Measurements from ENCODE around the gene ADAMTS6.

Gene ADAMTS6

GRCh38 chr5:65434122-65434521 lies 47.6 kb downstream of the ADAMTS6 start:
- Histone ChIP-seq H3K27ac (ENCODE audit: low read depth in 2 of 2, low read length in 2 of 2) (no peak overlapping the region), H3K27me3 (ENCODE audit: control insufficient read depth in 2 of 2, insufficient read depth in 2 of 2, low read length in 2 of 2) (no peaks in the 10 kb centered on the region), H3K4me3 (ENCODE audit: low read length in 2 of 2) (no peak overlapping the region), H3K36me3 (ENCODE audit: control insufficient read depth in 2 of 2, insufficient read depth in 2 of 2, low read length in 2 of 2) (no peaks in the 10 kb centered on the region), H3K9ac (ENCODE audit: low read depth in 1 of 2, low read length in 2 of 2) (no peak overlapping the region), H3K4me1 (ENCODE audit: control insufficient read depth in 2 of 2, insufficient read depth in 2 of 2, low read length in 2 of 2) (no peaks in the 10 kb centered on the region), H3K9me3 (ENCODE audit: control insufficient read depth in 2 of 2, low read length in 2 of 2) (no peaks in the 10 kb centered on the region)

DNA sequence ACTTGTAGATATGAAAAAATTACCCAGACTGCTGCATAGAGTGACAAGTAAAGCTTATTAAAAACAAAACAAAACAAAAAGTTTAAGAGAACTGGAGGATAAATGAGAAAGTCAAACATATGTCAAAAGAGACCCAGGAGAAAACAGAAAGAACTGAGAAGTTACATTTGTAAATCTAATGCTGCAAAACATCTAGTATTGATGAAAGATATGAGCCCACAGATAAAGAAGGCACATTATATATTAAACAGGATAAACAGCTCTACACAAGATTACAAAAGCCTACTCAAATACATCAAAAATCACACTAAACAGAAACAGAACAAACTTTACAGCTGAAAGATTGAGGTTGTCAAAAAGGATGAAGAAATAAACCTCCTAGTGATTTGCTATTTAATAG lies 55.1 kb downstream of the ADAMTS6 start:
- H3K27ac ChIP-seq (ENCODE audit: low read depth in 2 of 2, low read length in 2 of 2): no peak overlapping the region
- no peaks in the 10 kb centered on the region for H3K36me3 ChIP-seq (ENCODE audit: control insufficient read depth in 2 of 2, insufficient read depth in 2 of 2, low read length in 2 of 2)
- H3K9me3 ChIP-seq (ENCODE audit: control insufficient read depth in 2 of 2, low read length in 2 of 2): no peaks in the 10 kb centered on the region
- no peaks in the 10 kb centered on the region for H3K4me1 ChIP-seq (ENCODE audit: control insufficient read depth in 2 of 2, insufficient read depth in 2 of 2, low read length in 2 of 2)
- no peaks in the 10 kb centered on the region for H3K27me3 ChIP-seq (ENCODE audit: control insufficient read depth in 2 of 2, insufficient read depth in 2 of 2, low read length in 2 of 2)
- no peak overlapping the region for H3K4me3 ChIP-seq (ENCODE audit: low read length in 2 of 2)
- H3K9ac ChIP-seq (ENCODE audit: low read depth in 1 of 2, low read length in 2 of 2): no peak overlapping the region

DNA sequence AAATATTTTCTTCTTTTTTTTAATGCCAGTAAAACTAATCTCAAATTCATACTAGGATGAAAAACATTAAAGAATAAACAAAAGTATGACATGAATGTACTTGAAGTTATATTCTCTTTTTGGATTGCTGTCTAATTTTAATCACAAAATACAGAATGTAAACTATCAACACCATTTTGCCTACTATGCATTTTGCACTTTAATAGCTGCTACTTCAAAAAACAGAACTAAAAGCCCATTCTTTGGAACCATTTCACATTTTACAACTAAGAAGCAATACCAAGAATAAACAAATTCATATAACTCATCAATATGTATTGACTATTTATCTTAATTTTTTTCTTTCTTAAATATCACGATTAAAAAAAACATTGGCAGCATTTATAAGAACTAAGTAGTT lies 58.1 kb downstream of the ADAMTS6 start:
- Histone ChIP-seq H3K36me3 (ENCODE audit: control insufficient read depth in 2 of 2, insufficient read depth in 2 of 2, low read length in 2 of 2) (no peaks in the 10 kb centered on the region), H3K9ac (ENCODE audit: low read depth in 1 of 2, low read length in 2 of 2) (no peak overlapping the region), H3K9me3 (ENCODE audit: control insufficient read depth in 2 of 2, low read length in 2 of 2) (no peaks in the 10 kb centered on the region), H3K4me3 (ENCODE audit: low read length in 2 of 2) (no peak overlapping the region), H3K27me3 (ENCODE audit: control insufficient read depth in 2 of 2, insufficient read depth in 2 of 2, low read length in 2 of 2) (no peaks in the 10 kb centered on the region), H3K4me1 (ENCODE audit: control insufficient read depth in 2 of 2, insufficient read depth in 2 of 2, low read length in 2 of 2) (no peaks in the 10 kb centered on the region), H3K27ac (ENCODE audit: low read depth in 2 of 2, low read length in 2 of 2) (no peak overlapping the region)

DNA sequence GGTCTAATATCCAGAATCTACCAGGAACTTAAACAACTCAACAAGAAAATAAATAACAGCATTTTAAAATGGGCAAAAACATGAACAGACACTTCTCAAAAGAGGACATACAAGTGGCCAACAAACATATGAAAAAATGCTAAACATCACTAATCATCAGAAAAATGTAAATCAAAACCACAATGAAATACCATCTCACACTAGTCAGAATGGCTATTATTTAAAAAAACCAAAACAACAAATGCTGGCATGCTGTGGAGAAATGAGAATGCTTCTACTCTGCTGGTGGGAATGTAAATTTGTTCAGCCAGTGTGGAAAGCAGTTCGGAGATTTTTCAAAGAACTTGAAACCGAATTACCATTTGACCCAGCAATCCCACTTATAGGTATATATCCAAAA lies 63.1 kb downstream of the ADAMTS6 start:
- no peaks in the 10 kb centered on the region for H3K4me1 ChIP-seq (ENCODE audit: control insufficient read depth in 2 of 2, insufficient read depth in 2 of 2, low read length in 2 of 2)
- H3K27me3 ChIP-seq (ENCODE audit: control insufficient read depth in 2 of 2, insufficient read depth in 2 of 2, low read length in 2 of 2): no peaks in the 10 kb centered on the region
- no peak overlapping the region for H3K4me3 ChIP-seq (ENCODE audit: low read length in 2 of 2)
- H3K9me3 ChIP-seq (ENCODE audit: control insufficient read depth in 2 of 2, low read length in 2 of 2): no peaks in the 10 kb centered on the region
- no peak overlapping the region for H3K9ac ChIP-seq (ENCODE audit: low read depth in 1 of 2, low read length in 2 of 2)
- no peaks in the 10 kb centered on the region for H3K36me3 ChIP-seq (ENCODE audit: control insufficient read depth in 2 of 2, insufficient read depth in 2 of 2, low read length in 2 of 2)
- H3K27ac ChIP-seq (ENCODE audit: low read depth in 2 of 2, low read length in 2 of 2): no peak overlapping the region

DNA sequence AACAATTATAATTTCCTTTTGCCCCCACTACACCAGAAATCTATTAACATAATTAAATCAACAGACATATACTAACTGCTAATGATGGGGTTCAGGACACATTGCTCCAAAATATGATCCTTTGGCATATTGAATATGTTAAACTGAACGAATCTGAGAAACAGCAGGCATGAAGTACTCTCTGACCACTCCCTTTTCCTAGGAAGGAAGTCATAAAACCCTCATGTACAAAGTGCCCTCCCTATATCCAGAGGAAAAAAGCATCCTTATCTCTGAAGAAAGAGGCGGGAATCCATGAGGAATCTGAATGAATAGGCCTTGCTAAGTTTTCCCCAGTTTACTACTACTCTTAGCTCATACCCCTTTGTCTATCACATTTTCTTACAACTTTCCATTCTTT lies 67.9 kb downstream of the ADAMTS6 start:
- H3K9me3 ChIP-seq (ENCODE audit: control insufficient read depth in 2 of 2, low read length in 2 of 2): no peaks in the 10 kb centered on the region
- no peak overlapping the region for H3K27ac ChIP-seq (ENCODE audit: low read depth in 2 of 2, low read length in 2 of 2)
- H3K36me3 ChIP-seq (ENCODE audit: control insufficient read depth in 2 of 2, insufficient read depth in 2 of 2, low read length in 2 of 2): no peaks in the 10 kb centered on the region
- H3K9ac ChIP-seq (ENCODE audit: low read depth in 1 of 2, low read length in 2 of 2): no peak overlapping the region
- no peaks in the 10 kb centered on the region for H3K4me1 ChIP-seq (ENCODE audit: control insufficient read depth in 2 of 2, insufficient read depth in 2 of 2, low read length in 2 of 2)
- no peaks in the 10 kb centered on the region for H3K27me3 ChIP-seq (ENCODE audit: control insufficient read depth in 2 of 2, insufficient read depth in 2 of 2, low read length in 2 of 2)
- no peak overlapping the region for H3K4me3 ChIP-seq (ENCODE audit: low read length in 2 of 2)

DNA sequence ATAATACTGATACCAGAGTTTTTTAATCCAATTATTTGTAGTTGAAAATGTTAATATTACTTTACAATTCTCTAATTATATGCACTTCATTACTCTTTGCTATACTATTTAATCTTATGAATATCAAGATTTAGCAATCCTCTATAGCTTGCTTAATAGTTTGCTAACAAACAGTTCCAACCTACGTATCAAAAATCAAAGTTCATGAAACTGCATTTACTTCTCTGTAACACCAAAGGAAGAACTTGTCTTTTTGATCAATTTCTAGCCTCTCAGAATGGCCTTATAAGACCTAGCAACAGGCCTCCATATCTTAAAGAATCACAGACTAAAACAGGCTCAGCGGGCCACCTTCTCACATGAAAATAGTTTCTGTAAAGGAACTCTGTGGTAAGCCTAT lies 68.9 kb downstream of the ADAMTS6 start:
- Histone ChIP-seq H3K9me3 (ENCODE audit: control insufficient read depth in 2 of 2, low read length in 2 of 2) (no peaks in the 10 kb centered on the region), H3K4me1 (ENCODE audit: control insufficient read depth in 2 of 2, insufficient read depth in 2 of 2, low read length in 2 of 2) (no peaks in the 10 kb centered on the region), H3K36me3 (ENCODE audit: control insufficient read depth in 2 of 2, insufficient read depth in 2 of 2, low read length in 2 of 2) (no peaks in the 10 kb centered on the region), H3K27ac (ENCODE audit: low read depth in 2 of 2, low read length in 2 of 2) (no peak overlapping the region), H3K4me3 (ENCODE audit: low read length in 2 of 2) (no peak overlapping the region), H3K27me3 (ENCODE audit: control insufficient read depth in 2 of 2, insufficient read depth in 2 of 2, low read length in 2 of 2) (no peaks in the 10 kb centered on the region), H3K9ac (ENCODE audit: low read depth in 1 of 2, low read length in 2 of 2) (no peak overlapping the region)

GRCh38 chr5:65411356-65411755 lies 70.4 kb downstream of the ADAMTS6 start:
- no peaks in the 10 kb centered on the region for H3K4me1 ChIP-seq (ENCODE audit: control insufficient read depth in 2 of 2, insufficient read depth in 2 of 2, low read length in 2 of 2)
- no peak overlapping the region for H3K27ac ChIP-seq (ENCODE audit: low read depth in 2 of 2, low read length in 2 of 2)
- H3K9me3 ChIP-seq (ENCODE audit: control insufficient read depth in 2 of 2, low read length in 2 of 2): no peaks in the 10 kb centered on the region
- H3K4me3 ChIP-seq (ENCODE audit: low read length in 2 of 2): no peak overlapping the region
- no peaks in the 10 kb centered on the region for H3K36me3 ChIP-seq (ENCODE audit: control insufficient read depth in 2 of 2, insufficient read depth in 2 of 2, low read length in 2 of 2)
- H3K27me3 ChIP-seq (ENCODE audit: control insufficient read depth in 2 of 2, insufficient read depth in 2 of 2, low read length in 2 of 2): no peaks in the 10 kb centered on the region
- no peak overlapping the region for H3K9ac ChIP-seq (ENCODE audit: low read depth in 1 of 2, low read length in 2 of 2)

DNA sequence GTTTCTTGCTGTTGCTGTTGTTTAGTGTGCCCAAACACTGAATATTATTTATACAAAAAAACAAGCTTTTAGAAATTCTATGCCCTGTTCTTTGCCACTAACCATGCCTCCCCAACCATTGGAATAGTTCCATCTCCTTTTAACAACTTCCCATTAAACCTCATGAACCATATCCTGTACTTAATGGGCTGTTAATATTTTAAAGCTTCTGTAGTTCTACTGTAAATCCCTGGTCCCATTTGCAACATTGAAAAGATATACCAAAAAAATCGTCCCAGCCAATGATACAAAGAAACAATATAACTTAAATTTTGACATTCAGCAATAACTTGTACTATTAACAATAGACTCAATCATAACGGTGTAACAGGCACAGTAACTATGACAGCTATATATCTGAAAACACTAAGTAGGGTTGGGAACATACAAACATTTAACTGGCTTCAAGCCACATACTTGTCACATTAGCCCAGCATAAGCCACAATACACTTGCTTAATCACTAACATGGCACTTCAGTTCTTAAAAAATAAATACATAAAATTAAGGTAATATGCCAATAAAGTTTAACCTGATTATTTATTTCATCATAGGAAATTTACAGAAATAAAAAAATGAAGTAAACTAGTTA lies 86.1 kb downstream of the ADAMTS6 start:
- Histone ChIP-seq H3K36me3 (ENCODE audit: control insufficient read depth in 2 of 2, insufficient read depth in 2 of 2, low read length in 2 of 2) (no peaks in the 10 kb centered on the region), H3K9me3 (ENCODE audit: control insufficient read depth in 2 of 2, low read length in 2 of 2) (no peaks in the 10 kb centered on the region), H3K27me3 (ENCODE audit: control insufficient read depth in 2 of 2, insufficient read depth in 2 of 2, low read length in 2 of 2) (no peaks in the 10 kb centered on the region), H3K9ac (ENCODE audit: low read depth in 1 of 2, low read length in 2 of 2) (no peak overlapping the region), H3K27ac (ENCODE audit: low read depth in 2 of 2, low read length in 2 of 2) (no peak overlapping the region), H3K4me3 (ENCODE audit: low read length in 2 of 2) (no peak overlapping the region), H3K4me1 (ENCODE audit: control insufficient read depth in 2 of 2, insufficient read depth in 2 of 2, low read length in 2 of 2) (no peaks in the 10 kb centered on the region)

GRCh38 chr5:65394087-65394486 lies 87.6 kb downstream of the ADAMTS6 start:
- no peak overlapping the region for H3K9ac ChIP-seq (ENCODE audit: low read depth in 1 of 2, low read length in 2 of 2)
- no peaks in the 10 kb centered on the region for H3K36me3 ChIP-seq (ENCODE audit: control insufficient read depth in 2 of 2, insufficient read depth in 2 of 2, low read length in 2 of 2)
- H3K9me3 ChIP-seq (ENCODE audit: control insufficient read depth in 2 of 2, low read length in 2 of 2): no peaks in the 10 kb centered on the region
- no peaks in the 10 kb centered on the region for H3K27me3 ChIP-seq (ENCODE audit: control insufficient read depth in 2 of 2, insufficient read depth in 2 of 2, low read length in 2 of 2)
- no peaks in the 10 kb centered on the region for H3K4me1 ChIP-seq (ENCODE audit: control insufficient read depth in 2 of 2, insufficient read depth in 2 of 2, low read length in 2 of 2)
- no peak overlapping the region for H3K27ac ChIP-seq (ENCODE audit: low read depth in 2 of 2, low read length in 2 of 2)
- H3K4me3 ChIP-seq (ENCODE audit: low read length in 2 of 2): no peak overlapping the region

- Histone ChIP-seq H3K36me3 (ENCODE audit: control insufficient read depth in 2 of 2, insufficient read depth in 2 of 2, low read length in 2 of 2) (no peaks in the 10 kb centered on the region), H3K27me3 (ENCODE audit: control insufficient read depth in 2 of 2, insufficient read depth in 2 of 2, low read length in 2 of 2) (no peaks in the 10 kb centered on the region), H3K27ac (ENCODE audit: low read depth in 2 of 2, low read length in 2 of 2) (no peak overlapping the region), H3K9ac (ENCODE audit: low read depth in 1 of 2, low read length in 2 of 2) (no peak overlapping the region), H3K9me3 (ENCODE audit: control insufficient read depth in 2 of 2, low read length in 2 of 2) (no peaks in the 10 kb centered on the region), H3K4me1 (ENCODE audit: control insufficient read depth in 2 of 2, insufficient read depth in 2 of 2, low read length in 2 of 2) (no peaks in the 10 kb centered on the region), H3K4me3 (ENCODE audit: low read length in 2 of 2) (no peak overlapping the region)
These were observed 90.1 kb downstream of the ADAMTS6 start for GRCh38 chr5:65391591-65391990.

- H3K9ac ChIP-seq (ENCODE audit: low read depth in 1 of 2, low read length in 2 of 2): no peak overlapping the region
- H3K4me3 ChIP-seq (ENCODE audit: low read length in 2 of 2): no peak overlapping the region
- H3K27me3 ChIP-seq (ENCODE audit: control insufficient read depth in 2 of 2, insufficient read depth in 2 of 2, low read length in 2 of 2): no peaks in the 10 kb centered on the region
- no peaks in the 10 kb centered on the region for H3K36me3 ChIP-seq (ENCODE audit: control insufficient read depth in 2 of 2, insufficient read depth in 2 of 2, low read length in 2 of 2)
- no peak overlapping the region for H3K27ac ChIP-seq (ENCODE audit: low read depth in 2 of 2, low read length in 2 of 2)
- no peaks in the 10 kb centered on the region for H3K9me3 ChIP-seq (ENCODE audit: control insufficient read depth in 2 of 2, low read length in 2 of 2)
- H3K4me1 ChIP-seq (ENCODE audit: control insufficient read depth in 2 of 2, insufficient read depth in 2 of 2, low read length in 2 of 2): no peaks in the 10 kb centered on the region
These were observed 91.5 kb downstream of the ADAMTS6 start for GRCh38 chr5:65390208-65390607.
